Measurements from ENCODE around the gene SEC22A.

SEC22A gene

GRCh38 chr3:123226549-123226948, 24.8 kb downstream of the SEC22A start:
- no peak for TF ChIP-seq CREB1 (IDR thresholded peaks at IDR 0.05; ENCODE audit: low read depth)
- TF ChIP-seq NFIC (IDR thresholded peaks at IDR 0.05), result no peak
- TF ChIP-seq USF1 (IDR thresholded peaks at IDR 0.05), result no peak
- TF ChIP-seq TCF12 (IDR thresholded peaks at IDR 0.05; ENCODE audit: low read depth), result no peak
- no peak for TF ChIP-seq TAF1 (IDR thresholded peaks at IDR 0.05; ENCODE audit: low read depth)
- TF ChIP-seq ZBTB7A (IDR thresholded peaks at IDR 0.05; ENCODE audit: low read depth), result no peak
- TF ChIP-seq FOXM1 (IDR thresholded peaks at IDR 0.05; ENCODE audit: borderline replicate concordance, low read depth), result no peak
- TF ChIP-seq EP300 (IDR thresholded peaks at IDR 0.05; ENCODE audit: borderline replicate concordance), result no peak
- TF ChIP-seq YY1 (IDR thresholded peaks at IDR 0.05; ENCODE audit: low read depth), result no peak
- TF ChIP-seq, protein P1, sequence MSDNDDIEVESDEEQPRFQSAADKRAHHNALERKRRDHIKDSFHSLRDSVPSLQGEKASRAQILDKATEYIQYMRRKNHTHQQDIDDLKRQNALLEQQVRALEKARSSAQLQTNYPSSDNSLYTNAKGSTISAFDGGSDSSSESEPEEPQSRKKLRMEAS (IDR thresholded peaks at IDR 0.05), result no peak
- TF ChIP-seq EGR1 (IDR thresholded peaks at IDR 0.05), result no peak
- TF ChIP-seq, protein P2, sequence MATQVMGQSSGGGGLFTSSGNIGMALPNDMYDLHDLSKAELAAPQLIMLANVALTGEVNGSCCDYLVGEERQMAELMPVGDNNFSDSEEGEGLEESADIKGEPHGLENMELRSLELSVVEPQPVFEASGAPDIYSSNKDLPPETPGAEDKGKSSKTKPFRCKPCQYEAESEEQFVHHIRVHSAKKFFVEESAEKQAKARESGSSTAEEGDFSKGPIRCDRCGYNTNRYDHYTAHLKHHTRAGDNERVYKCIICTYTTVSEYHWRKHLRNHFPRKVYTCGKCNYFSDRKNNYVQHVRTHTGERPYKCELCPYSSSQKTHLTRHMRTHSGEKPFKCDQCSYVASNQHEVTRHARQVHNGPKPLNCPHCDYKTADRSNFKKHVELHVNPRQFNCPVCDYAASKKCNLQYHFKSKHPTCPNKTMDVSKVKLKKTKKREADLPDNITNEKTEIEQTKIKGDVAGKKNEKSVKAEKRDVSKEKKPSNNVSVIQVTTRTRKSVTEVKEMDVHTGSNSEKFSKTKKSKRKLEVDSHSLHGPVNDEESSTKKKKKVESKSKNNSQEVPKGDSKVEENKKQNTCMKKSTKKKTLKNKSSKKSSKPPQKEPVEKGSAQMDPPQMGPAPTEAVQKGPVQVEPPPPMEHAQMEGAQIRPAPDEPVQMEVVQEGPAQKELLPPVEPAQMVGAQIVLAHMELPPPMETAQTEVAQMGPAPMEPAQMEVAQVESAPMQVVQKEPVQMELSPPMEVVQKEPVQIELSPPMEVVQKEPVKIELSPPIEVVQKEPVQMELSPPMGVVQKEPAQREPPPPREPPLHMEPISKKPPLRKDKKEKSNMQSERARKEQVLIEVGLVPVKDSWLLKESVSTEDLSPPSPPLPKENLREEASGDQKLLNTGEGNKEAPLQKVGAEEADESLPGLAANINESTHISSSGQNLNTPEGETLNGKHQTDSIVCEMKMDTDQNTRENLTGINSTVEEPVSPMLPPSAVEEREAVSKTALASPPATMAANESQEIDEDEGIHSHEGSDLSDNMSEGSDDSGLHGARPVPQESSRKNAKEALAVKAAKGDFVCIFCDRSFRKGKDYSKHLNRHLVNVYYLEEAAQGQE (IDR thresholded peaks at IDR 0.05; ENCODE audit: low read depth), result no peak
- TF ChIP-seq TEAD4 (IDR thresholded peaks at IDR 0.05), result no peak
- TF ChIP-seq CEBPB (IDR thresholded peaks at IDR 0.05), result no peak
- TF ChIP-seq RAD21 (IDR thresholded peaks at IDR 0.05; ENCODE audit: low read depth), result no peak

- no peak for TF ChIP-seq EGR1 (IDR thresholded peaks at IDR 0.05)
- TF ChIP-seq, protein P2 (IDR thresholded peaks at IDR 0.05; ENCODE audit: low read depth), result no peak
- TF ChIP-seq FOXM1 (IDR thresholded peaks at IDR 0.05; ENCODE audit: borderline replicate concordance, low read depth), result no peak
- TF ChIP-seq RAD21 (IDR thresholded peaks at IDR 0.05; ENCODE audit: low read depth), result no peak
- no peak for TF ChIP-seq YY1 (IDR thresholded peaks at IDR 0.05; ENCODE audit: low read depth)
- TF ChIP-seq CREB1 (IDR thresholded peaks at IDR 0.05; ENCODE audit: low read depth), result no peak
- no peak for TF ChIP-seq USF1 (IDR thresholded peaks at IDR 0.05)
- TF ChIP-seq TEAD4 (IDR thresholded peaks at IDR 0.05), result no peak
- TF ChIP-seq TAF1 (IDR thresholded peaks at IDR 0.05; ENCODE audit: low read depth), result no peak
- no peak for TF ChIP-seq ZBTB7A (IDR thresholded peaks at IDR 0.05; ENCODE audit: low read depth)
- no peak for TF ChIP-seq EP300 (IDR thresholded peaks at IDR 0.05; ENCODE audit: borderline replicate concordance)
- TF ChIP-seq CEBPB (IDR thresholded peaks at IDR 0.05), result no peak
- TF ChIP-seq, protein P1 (IDR thresholded peaks at IDR 0.05), result no peak
- no peak for TF ChIP-seq TCF12 (IDR thresholded peaks at IDR 0.05; ENCODE audit: low read depth)
- no peak for TF ChIP-seq NFIC (IDR thresholded peaks at IDR 0.05)
Observed at GRCh38 chr3:123229145-123229544, 27.4 kb downstream of the SEC22A start.

DNA sequence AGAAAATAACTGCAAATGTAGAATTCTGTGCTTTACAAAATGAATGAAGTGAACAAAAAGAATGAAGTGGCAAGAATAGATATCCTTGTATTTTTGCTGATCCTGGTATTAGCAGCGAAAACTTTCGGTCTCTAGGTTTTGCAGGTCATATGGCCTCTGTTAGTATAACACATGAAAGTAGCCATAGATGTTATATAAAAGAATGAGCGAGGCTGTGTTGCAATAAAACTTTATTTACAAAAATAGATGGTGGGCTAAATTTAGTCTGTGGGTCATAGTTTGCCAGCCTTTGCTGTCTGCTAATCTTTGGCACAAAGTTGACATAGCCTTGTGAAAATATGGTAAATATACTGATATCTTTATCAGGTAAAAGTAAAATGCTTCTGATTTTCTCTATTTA, 35.2 kb downstream of the SEC22A start:
- no peak for TF ChIP-seq EGR1 (IDR thresholded peaks at IDR 0.05)
- TF ChIP-seq CEBPB (IDR thresholded peaks at IDR 0.05), result no peak
- TF ChIP-seq TAF1 (IDR thresholded peaks at IDR 0.05; ENCODE audit: low read depth), result no peak
- no peak for TF ChIP-seq RAD21 (IDR thresholded peaks at IDR 0.05; ENCODE audit: low read depth)
- TF ChIP-seq FOXM1 (IDR thresholded peaks at IDR 0.05; ENCODE audit: borderline replicate concordance, low read depth), result no peak
- TF ChIP-seq, protein P1 (IDR thresholded peaks at IDR 0.05), result no peak
- no peak for TF ChIP-seq TEAD4 (IDR thresholded peaks at IDR 0.05)
- TF ChIP-seq, protein P2 (IDR thresholded peaks at IDR 0.05; ENCODE audit: low read depth), result no peak
- no peak for TF ChIP-seq NFIC (IDR thresholded peaks at IDR 0.05)
- TF ChIP-seq ZBTB7A (IDR thresholded peaks at IDR 0.05; ENCODE audit: low read depth), result no peak
- TF ChIP-seq YY1 (IDR thresholded peaks at IDR 0.05; ENCODE audit: low read depth), result no peak
- TF ChIP-seq TCF12 (IDR thresholded peaks at IDR 0.05; ENCODE audit: low read depth), result no peak

- no peak for TF ChIP-seq ZBTB7A (IDR thresholded peaks at IDR 0.05; ENCODE audit: low read depth)
- TF ChIP-seq YY1 (IDR thresholded peaks at IDR 0.05; ENCODE audit: low read depth), result no peak
- TF ChIP-seq CREB1 (IDR thresholded peaks at IDR 0.05; ENCODE audit: low read depth), result no peak
- no peak for TF ChIP-seq EP300 (IDR thresholded peaks at IDR 0.05; ENCODE audit: borderline replicate concordance)
- no peak for TF ChIP-seq USF1 (IDR thresholded peaks at IDR 0.05)
- TF ChIP-seq EGR1 (IDR thresholded peaks at IDR 0.05), result no peak
- TF ChIP-seq FOXM1 (IDR thresholded peaks at IDR 0.05; ENCODE audit: borderline replicate concordance, low read depth), result no peak
Observed at GRCh38 chr3:123239756-123240155, 38.0 kb downstream of the SEC22A start.
